Amniotic epithelial cell (primary cell): ENCODE measurements around the gene S100PBP.

Experiments used
- DNase-seq: peaks from one replicate; pipeline ENCODE4 v3.0.0-alpha.2; 2010; ENCODE audit warnings: low read depth

Gene S100PBP

GRCh38 chr1:32888134-32888533, 70.7 kb downstream of the S100PBP start:
- no peak for DNase-seq

GRCh38 chr1:32888677-32889420, 71.4 kb downstream of the S100PBP start:
- DNase-seq = no peak

DNA sequence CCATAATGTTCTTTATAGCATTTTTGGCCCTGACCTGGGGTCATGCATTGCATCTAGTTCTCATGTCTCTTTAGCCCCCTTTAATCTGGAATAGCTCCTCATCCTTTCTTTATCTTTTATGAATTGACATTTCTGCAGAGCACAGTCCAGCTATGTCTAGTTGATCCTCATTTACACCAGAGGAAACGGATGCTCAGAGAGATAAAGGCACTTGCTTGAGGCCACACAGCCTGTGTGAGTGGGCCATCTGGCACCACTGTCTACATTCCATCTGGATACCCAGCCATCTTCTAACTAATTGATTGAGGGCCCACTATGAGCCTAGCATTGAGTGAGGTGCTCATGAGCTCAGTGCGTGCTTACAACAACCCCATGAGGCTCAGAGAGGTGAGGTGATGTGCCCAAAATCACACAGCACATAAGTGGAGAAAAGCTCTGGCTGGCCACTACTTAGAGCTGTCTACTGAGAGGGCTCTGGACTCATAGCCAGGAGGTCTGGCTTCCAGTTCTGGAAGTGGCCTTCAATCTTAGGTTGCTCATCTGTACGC, 72.4 kb downstream of the S100PBP start:
- DNase-seq = no peak

DNA sequence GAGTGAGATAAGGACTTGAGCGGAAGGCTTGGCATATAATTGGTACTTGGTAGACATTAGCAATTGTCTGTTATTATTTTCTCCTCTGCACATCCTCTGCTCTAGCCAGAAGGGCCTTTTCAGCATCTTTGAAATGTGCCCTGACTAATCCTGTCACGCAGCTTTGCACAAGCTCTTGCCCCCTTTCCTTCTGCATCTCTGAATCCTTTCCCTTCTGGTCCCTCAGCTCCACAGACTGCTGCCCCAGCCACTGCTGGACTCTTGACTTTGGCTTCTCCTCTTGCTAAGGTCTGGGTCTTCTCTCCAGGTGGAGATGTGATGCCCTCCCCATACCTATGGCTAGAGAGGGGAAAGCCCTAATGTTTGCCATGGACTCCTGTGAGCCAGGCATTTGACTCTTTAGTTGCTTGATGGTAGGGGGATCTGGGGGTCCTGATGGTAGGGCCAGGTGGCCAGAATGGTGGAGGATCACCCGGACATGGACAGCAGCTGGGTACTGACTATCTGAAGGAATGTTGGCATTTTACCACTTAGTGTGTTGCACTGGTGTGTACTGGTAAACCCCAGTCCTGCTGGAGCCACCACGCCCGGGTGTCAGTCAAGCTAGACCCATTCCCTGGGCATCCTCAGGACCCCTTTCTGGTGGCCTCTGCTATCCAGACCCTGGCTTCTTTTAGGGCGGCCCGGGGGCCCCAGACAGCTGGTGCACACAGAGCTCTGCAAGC, 73.2 kb downstream of the S100PBP start:
- no peak for DNase-seq

- DNase-seq = peak; percentile 8
Observed at GRCh38 chr1:32891241-32891570, 73.8 kb downstream of the S100PBP start.

GRCh38 chr1:32891630-32892029, 74.2 kb downstream of the S100PBP start:
- no peak for DNase-seq

DNA sequence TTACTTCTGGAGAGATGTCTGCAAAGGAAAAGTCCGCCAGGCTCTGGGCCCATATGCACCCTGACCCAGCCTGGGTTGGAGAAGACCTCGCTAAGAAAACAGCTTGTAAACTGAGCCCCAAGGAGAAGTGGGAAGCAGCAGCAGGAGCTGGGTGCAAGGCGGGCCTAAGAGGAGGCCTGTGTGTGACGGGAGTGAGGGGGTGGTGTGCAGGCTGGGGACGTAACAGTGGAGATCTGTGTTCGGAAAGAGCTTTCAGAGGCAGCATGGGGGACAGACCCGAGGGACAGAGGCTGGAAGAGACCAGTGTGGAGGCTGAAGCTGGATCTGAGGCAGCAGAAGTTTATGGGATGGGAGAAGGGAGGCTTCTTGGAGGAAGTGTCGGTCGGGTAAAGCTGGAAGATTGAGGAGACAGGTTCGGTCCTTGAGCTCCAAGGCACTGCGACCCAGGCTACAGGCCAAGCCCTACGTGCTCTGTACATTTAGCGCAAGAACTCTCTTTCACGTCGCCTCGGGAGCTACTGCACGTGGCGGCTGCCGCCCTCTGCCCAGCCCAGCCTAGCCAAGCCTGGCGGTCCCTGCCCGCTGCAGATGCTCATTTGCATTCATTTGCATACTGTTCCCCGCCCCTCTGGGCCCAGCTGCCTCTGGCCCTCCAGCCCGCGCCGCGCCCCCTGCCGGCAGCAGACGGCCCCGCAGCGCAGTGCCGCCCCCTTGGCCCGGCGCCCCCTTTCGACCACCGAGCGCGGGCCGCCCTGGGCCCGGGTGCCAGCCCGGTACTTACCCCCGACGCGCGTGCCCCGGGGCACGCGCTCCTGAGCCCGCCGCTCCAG, 75.1 kb downstream of the S100PBP start:
- DNase-seq = peak; percentile 11

GRCh38 chr1:32893198-32894018, 76.0 kb downstream of the S100PBP start:
- peak; percentile 7 for DNase-seq

- DNase-seq = no peak
Observed at GRCh38 chr1:32894019-32894600, 76.7 kb downstream of the S100PBP start.

- DNase-seq = no peak
Observed at GRCh38 chr1:32894681-32895080, 77.2 kb downstream of the S100PBP start.

GRCh38 chr1:32895325-32896215, 78.1 kb downstream of the S100PBP start:
- no peak for DNase-seq

DNA sequence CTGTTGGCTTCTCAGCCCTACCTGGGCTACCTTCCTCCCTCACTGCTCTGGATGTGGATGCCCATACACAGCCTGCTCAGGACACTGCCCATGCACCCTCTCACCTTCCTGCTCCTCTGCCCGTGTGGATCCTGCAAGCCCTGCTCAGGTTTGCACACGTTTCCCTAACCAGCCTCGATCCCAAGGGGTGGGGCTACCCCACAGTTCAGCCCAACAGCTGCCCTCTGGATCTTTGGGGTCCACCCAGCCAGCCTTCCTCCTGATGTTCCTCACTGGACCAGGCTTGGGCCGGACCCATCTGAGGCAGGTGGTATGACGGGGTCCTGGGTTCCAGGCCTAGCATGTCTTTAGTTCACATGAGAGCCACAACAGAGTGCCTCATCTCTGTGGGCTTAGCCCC, 79.0 kb downstream of the S100PBP start:
- no peak for DNase-seq

GRCh38 chr1:32897082-32898049, 79.9 kb downstream of the S100PBP start:
- no peak for DNase-seq

DNA sequence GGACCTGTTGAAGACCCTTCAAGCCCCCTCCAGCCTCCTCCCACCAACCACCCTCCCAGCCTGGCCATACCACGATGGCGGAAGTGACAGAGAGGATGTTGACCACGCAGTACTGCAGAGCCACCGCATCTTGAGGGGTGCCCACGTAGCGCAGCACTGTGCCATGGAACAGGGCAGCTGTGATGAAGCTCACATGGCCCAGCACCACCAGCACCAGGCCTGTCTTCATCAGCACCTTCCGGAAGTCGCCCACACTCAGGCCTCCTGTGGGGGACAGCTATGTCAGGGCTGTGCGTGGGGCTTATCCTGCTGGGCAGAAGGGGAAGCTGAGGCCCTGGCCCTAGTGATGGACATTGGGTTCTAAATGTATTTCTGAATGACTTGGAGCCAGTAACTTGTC, 80.6 kb downstream of the S100PBP start:
- no peak for DNase-seq

GRCh38 chr1:32898958-32899357, 81.5 kb downstream of the S100PBP start:
- no peak for DNase-seq

- DNase-seq = no peak
Observed at GRCh38 chr1:32899586-32900296, 82.3 kb downstream of the S100PBP start.

- DNase-seq = peak; percentile 18
Observed at GRCh38 chr1:32900371-32900955, 83.0 kb downstream of the S100PBP start.
